ENCODE results near the gene S100A16.
"Not testable (repeated sequence)": the region's sequence is repeated elsewhere in the genome, so short reads cannot be mapped to it uniquely, and the experiment has no call there.

S100A16 gene

GRCh38 chr1:153612755-153613331, at the start of gene S100A16:
Gene S100A16 (minus strand): TSS chr1:153613137. CDS start chr1:153608151, 4,986 bp downstream.
- DNase-seq, result no peak

GRCh38 chr1:153662269-153662668, 49.3 kb upstream of the S100A16 start:
- DNase-seq, result no peak

- no peak for DNase-seq
These were observed 48.3 kb upstream of the S100A16 start for GRCh38 chr1:153661111-153661708.

GRCh38 chr1:153659656-153660055, 46.7 kb upstream of the S100A16 start:
- DNase-seq, result no peak

GRCh38 chr1:153659175-153659534, 46.2 kb upstream of the S100A16 start:
- DNase-seq, result no peak

- peak; percentile 90 for DNase-seq
These were observed 45.6 kb upstream of the S100A16 start, which contains the start of gene SNAPIN for GRCh38 chr1:153658400-153659174. Gene SNAPIN (plus strand): TSS chr1:153658703. CDS start chr1:153658744, 41 bp downstream.

GRCh38 chr1:153655333-153655732, 42.4 kb upstream of the S100A16 start:
- no peak for DNase-seq

- no peak for DNase-seq
These were observed 40.0 kb upstream of the S100A16 start for GRCh38 chr1:153652805-153653500.

- DNase-seq, result no peak
These were observed 38.8 kb upstream of the S100A16 start for GRCh38 chr1:153651771-153652170.

GRCh38 chr1:153649863-153650235, 36.9 kb upstream of the S100A16 start:
- DNase-seq, result no peak

- DNase-seq, result no peak
These were observed 36.4 kb upstream of the S100A16 start for GRCh38 chr1:153649137-153649862.

- no peak for DNase-seq
These were observed 35.2 kb upstream of the S100A16 start for GRCh38 chr1:153648000-153648643.

GRCh38 chr1:153647346-153647714, 34.4 kb upstream of the S100A16 start:
- DNase-seq, result no peak

- no peak for DNase-seq
These were observed 33.9 kb upstream of the S100A16 start for GRCh38 chr1:153646672-153647345.

GRCh38 chr1:153643816-153644215, 30.9 kb upstream of the S100A16 start:
- no peak for DNase-seq

- DNase-seq, result no peak
These were observed 30.2 kb upstream of the S100A16 start for GRCh38 chr1:153643100-153643499.

- no peak for DNase-seq
These were observed 29.2 kb upstream of the S100A16 start for GRCh38 chr1:153642161-153642560.

- DNase-seq, result no peak
These were observed 27.9 kb upstream of the S100A16 start for GRCh38 chr1:153640861-153641260.

- not testable (repeated sequence) for DNase-seq
These were observed 27.3 kb upstream of the S100A16 start for GRCh38 chr1:153640213-153640612.

GRCh38 chr1:153639280-153639679, 26.3 kb upstream of the S100A16 start:
- DNase-seq, result no peak

GRCh38 chr1:153638261-153638660, 25.3 kb upstream of the S100A16 start:
- no peak for DNase-seq

- DNase-seq, result no peak
These were observed 23.4 kb upstream of the S100A16 start for GRCh38 chr1:153636312-153636711.

Measured in stimulated activated naive CD4-positive, alpha-beta T cell treated with Interleukin-2 at 50 U/mL for 16 hours (primary cell).